NCI-H82 treated with DMSO at 0.1 percent for 48 hours (cell line): Measurements from ENCODE around the gene ITGAX.
"Not testable (repeated sequence)": the region's sequence is repeated elsewhere in the genome, so short reads cannot be mapped to it uniquely, and the experiment has no call there.

Experiments used
- DNase-seq: peaks from one replicate; lab custom pipeline; 2025; ENCODE audit not compliant: unreplicated experiment; lab: John Stamatoyannopoulos, UW

The ITGAX gene

GRCh38 chr16:31404353-31405064 lies 49.5 kb downstream of the ITGAX start:
- no peak for DNase-seq

DNA sequence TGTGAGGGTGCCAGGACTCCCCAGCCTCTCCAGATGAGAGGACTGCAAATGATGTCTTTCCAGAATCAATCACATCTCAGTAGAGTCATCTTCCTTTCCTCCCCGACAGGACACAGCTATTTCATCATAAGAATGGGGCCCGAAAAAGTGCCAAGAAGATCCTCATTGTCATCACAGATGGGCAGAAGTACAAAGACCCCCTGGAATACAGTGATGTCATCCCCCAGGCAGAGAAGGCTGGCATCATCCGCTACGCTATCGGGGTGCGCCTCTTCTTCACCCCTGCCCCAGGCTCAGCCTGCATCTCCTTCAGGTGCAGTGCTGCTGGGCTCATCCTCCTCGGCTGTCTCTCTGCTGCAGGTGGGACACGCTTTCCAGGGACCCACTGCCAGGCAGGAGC lies 52.4 kb downstream of the ITGAX start:
- DNase-seq: no peak

GRCh38 chr16:31409433-31409832 lies 54.5 kb downstream of the ITGAX start:
- no peak for DNase-seq

DNA sequence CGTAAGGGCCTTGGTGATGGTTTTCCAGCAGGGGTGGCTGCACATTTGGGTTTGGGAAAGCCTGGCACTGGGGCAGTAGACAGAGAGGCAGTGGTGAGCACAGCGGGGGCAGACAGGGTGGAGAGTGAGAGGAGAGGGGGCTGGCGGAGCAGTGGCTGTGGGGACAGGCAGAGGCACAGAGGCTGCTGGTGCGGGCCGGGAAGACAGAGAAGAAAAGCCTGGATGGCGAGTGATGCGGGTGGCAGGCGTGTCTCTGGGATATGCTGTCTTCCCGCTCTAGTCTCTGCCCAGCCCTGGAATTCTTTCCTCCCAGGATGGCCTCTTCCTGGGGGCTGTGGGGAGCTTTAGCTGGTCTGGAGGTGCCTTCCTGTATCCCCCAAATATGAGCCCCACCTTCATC lies 55.1 kb downstream of the ITGAX start:
- no peak for DNase-seq

GRCh38 chr16:31411024-31411844 lies 56.3 kb downstream of the ITGAX start:
- no peak for DNase-seq

GRCh38 chr16:31412750-31413149 lies 57.8 kb downstream of the ITGAX start:
- DNase-seq: no peak

DNA sequence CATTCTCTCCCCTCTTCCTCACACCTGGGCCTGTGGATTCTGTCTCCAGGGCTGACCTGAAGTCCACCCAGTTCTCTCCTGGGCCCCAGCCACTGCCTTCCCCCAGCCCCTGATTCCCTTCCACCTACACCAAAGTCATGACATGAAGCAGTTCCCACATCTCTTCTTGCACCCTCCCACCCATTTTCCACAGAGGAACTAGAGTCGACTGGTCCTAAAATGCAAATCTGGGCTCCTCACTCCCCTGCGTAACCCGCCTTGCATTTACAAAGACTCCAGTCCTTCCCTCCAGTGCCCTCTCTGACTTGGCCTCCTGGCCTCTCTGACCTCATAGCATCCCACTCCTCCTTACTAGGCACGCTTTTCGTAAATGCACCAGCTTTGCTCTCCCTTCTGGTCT lies 58.4 kb downstream of the ITGAX start:
- DNase-seq: no peak

- no peak for DNase-seq
Measured at GRCh38 chr16:31413943-31414342, 59.0 kb downstream of the ITGAX start.

DNA sequence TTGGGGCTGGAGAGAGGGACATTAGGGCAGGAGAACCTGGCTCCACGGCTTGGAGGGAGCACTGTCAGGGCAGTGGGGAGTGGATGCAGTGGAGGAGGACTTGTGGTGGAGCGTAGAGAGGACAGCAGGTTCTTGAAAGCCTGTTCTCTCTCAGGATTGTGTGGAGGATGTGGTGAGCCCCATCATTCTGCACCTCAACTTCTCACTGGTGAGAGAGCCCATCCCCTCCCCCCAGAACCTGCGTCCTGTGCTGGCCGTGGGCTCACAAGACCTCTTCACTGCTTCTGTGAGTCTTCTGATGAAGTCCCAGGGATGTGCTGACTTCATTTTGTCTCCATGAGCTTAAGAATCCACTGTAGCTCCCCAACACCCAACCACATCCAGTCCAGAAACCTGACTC lies 59.7 kb downstream of the ITGAX start:
- DNase-seq: no peak

DNA sequence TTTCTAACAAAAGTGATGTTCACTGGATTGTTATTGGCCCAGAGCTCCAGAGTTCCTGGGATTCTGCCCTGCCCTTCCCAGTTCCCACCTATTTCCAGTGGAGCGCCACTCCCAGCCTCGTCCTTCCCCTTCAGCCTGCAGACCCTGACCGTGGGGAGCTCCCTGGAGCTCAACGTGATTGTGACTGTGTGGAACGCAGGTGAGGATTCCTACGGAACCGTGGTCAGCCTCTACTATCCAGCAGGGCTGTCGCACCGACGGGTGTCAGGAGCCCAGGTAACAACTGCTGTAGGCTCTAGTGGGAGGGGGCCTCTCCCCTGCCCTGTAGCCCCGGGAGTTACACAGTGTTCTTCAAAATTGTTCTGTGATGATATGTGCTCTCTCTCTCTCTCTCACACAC lies 61.4 kb downstream of the ITGAX start:
- no peak for DNase-seq

- not testable (repeated sequence) for DNase-seq
Measured at GRCh38 chr16:31417036-31417435, 62.1 kb downstream of the ITGAX start.

- no peak for DNase-seq
Measured at GRCh38 chr16:31417916-31418315, 62.9 kb downstream of the ITGAX start.

GRCh38 chr16:31420037-31420436 lies 65.1 kb downstream of the ITGAX start:
- DNase-seq: no peak

DNA sequence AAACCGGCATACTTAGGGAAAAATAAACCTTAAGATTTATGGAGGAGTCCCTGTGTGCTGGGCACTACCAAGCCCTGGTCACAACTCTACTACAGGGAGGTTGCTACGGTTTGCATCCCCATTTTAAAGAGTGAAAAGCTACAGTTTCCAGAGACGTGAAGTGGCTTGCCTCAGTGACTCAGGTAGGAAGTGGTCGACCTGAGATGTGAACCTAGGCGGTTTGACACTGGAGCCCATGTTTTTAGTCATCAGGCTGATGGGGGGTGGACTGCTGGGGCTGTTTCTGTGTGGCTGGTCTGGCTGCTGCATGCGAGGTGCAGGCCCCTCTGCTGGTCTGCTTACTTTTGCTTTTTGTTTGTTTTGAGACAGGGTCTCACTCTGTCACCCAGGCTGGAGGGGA lies 66.6 kb downstream of the ITGAX start:
- no peak for DNase-seq

GRCh38 chr16:31423241-31423640 lies 68.3 kb downstream of the ITGAX start:
- DNase-seq: no peak

GRCh38 chr16:31423801-31424200 lies 68.8 kb downstream of the ITGAX start:
- no peak for DNase-seq

- DNase-seq: no peak
Measured at GRCh38 chr16:31427441-31428278, 72.7 kb downstream of the ITGAX start.

GRCh38 chr16:31428279-31428597 lies 73.3 kb downstream of the ITGAX start, which contains the start of gene COX6A2:
Gene COX6A2 (minus strand): TSS chr16:31428360. CDS start chr16:31428325, 35 bp downstream.
- no peak for DNase-seq

DNA sequence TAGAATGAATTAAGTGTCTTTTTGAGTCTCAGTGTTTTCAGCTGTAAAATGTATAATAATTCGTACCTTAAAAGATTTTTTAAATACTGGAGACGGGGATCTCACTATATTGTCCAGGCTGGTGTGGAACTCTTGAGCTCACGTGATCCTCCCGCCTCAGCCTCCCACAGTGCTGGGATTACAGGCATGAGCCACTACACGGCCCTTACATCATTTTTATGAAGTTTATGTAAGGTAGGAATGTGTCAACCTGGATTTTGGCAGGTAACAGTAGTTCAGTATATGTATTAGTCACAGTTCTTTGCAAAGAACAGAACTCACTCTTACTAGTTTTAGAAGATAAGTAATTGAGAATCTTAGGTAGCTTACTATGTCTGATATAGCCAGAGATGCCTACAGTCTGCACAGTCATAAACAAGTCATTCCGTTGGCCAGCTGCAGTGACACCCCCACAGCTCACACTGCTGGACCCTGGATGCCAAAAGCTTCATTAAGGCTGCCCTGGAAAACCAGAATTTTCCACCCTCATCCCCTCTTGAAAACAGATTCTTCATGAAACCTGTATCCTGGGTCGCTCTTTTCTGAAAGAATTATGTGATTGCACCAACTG lies 73.8 kb downstream of the ITGAX start:
- no peak for DNase-seq

DNA sequence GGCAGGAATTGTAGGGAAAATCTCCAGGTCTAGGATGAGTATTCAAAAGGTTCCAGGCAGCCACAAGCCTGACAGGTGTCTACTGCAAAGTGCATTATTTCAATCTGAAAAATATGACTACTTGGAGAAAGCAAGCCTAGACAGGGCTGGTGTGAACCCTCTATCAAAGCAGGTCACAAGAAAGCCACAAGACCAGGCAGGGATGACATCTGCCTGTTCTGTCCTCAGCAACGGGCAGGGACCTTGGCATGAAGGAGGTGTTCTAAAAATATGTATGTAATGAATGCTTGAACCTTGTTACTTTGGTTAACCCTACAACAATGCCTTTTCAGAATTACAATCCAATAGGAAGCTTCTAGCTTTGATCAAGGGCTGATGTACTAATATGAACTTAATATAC lies 74.3 kb downstream of the ITGAX start:
- no peak for DNase-seq

DNA sequence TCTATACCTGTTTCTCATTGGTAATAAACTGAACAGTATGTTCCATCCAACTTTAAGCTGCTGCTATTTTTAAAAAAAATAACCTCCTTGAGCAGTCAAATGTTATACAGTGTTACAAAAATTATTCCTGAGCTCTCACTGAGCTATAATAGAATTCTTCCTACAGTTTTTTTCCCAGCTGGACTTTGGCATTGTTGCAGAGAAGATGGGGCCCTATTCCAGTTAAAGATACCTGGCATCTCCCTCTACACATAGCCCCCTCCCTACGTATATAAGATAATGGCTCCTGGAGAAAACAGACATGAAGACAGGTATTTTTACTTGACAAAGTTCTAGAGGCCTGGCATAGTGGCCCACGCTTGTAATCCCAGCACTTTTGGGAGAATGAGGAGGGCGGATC lies 74.8 kb downstream of the ITGAX start:
- DNase-seq: no peak
